ENCODE results near the gene COL27A1.
A peak's percentile ranks its signal among the peaks of the same experiment; 100 is the strongest.

The COL27A1 gene

GRCh38 chr9:114287763-114288192 lies 132.4 kb downstream of the COL27A1 start:
- DNase-seq (ENCODE audit: low spot score): no peak

GRCh38 chr9:114288193-114289091 lies 133.1 kb downstream of the COL27A1 start:
- peak; percentile 72 for DNase-seq (ENCODE audit: low spot score)

DNA sequence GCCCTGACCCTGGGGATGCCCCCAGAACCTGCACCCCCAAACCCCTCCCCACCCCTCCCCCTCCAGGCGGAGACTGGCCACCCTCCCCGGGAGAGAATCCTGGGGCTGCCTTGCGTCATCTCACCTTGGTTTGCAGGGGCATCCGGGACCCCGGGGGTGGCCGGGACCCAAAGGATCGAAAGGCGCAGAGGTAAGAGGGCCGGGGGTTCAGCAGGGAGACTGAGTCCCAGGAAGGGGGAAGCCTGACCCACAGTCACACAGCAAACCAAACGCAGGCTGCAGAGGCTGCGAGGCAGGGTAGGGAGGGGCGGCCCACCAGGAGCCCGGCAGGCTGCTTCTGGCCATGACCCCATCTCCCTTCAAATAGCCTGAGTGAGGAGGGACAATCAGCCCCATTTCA lies 133.8 kb downstream of the COL27A1 start:
- DNase-seq (ENCODE audit: low spot score): no peak

DNA sequence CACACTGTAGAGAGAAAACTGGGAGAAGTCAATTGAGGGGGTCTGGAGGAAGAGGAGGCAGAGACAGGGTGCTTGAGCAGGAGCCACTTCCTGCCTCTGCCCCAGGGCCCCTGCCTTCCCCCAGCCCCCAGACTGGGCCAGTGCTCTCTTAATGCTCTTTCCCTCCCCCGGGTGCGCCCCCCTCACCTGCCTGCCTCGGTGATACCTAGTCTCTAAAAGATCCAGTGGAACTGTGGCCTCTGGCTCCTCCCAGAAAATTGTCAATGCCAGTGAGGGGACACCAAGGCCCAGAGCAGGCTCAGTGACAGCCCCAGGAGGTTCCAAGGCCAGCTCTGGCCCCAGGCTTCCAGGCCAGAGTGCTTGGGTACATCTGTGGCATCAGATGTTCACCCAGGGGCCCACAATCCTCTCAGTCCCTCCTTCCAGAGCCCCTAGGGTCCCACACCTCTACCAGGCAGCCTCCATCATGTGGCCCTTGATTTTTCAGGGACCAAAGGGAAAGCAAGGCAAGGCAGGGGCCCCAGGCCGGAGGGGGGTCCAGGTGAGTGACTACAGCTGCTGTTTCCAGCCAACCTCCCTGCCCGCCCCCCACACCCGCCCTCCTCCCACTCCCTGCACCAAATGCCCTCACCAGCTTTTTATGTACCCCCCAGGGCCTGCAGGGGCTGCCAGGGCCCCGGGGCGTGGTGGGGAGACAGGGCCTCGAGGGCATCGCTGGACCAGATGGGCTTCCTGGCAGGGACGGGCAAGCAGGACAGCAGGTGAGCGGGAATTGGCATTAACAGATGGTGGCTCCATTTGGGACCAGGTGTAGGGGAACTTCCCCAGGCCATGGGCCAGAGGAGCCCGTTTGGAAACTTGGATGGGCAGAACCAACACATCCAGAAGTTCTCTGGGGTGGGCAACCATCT lies 134.5 kb downstream of the COL27A1 start:
- no peak for DNase-seq (ENCODE audit: low spot score)

DNA sequence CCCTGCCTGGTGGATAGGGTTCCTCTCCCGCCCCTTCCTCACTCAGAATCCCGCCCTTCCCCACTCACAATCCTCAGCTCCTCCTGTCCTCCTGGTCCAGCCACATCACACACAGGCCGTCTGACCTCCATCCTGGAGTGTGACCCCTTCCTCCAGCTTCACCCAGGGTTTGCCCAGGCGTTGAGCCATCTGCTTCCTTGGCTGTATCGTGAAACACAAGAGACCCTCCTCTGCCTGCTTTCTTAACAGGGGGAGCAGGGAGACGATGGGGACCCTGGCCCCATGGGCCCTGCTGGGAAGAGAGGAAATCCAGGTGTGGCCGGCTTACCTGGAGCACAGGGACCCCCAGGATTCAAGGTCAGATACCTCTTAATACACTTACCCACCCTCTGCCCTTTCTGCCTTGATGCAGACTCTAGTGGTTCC lies 135.2 kb downstream of the COL27A1 start:
- DNase-seq (ENCODE audit: low spot score): no peak

GRCh38 chr9:114291064-114291474 lies 135.7 kb downstream of the COL27A1 start:
- DNase-seq (ENCODE audit: low spot score): peak; percentile 83

DNA sequence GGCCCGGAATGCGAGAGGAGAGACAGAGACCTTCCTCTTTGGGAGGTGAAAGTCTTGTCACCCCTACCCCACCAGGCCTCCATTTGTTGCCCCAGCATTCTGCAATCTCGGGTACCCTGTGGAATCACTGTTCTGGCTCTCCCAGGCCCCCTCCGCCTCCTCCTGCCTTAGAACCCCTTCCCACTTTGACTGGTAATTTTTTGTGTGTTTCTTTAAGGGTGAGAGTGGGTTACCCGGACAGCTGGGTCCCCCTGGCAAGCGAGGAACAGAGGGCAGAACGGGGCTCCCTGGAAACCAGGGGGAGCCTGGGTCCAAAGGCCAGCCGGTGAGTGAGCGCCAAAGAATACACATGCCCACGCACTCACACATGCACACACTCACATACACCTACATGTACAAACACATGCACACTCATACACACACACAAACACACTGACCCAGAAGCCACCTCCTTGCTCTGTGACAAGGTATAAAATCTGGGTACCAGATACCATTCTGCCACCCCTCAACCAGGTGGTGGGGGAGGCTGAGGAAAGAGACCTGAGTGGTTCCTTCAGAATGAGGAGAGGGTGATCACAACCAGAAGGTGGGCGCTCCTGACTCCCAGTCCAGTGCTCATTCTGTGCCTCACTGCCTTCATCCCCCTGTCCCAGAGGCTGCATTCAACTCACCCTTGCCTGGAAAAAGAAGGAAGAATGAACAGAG lies 136.7 kb downstream of the COL27A1 start:
- no peak for DNase-seq (ENCODE audit: low spot score)

DNA sequence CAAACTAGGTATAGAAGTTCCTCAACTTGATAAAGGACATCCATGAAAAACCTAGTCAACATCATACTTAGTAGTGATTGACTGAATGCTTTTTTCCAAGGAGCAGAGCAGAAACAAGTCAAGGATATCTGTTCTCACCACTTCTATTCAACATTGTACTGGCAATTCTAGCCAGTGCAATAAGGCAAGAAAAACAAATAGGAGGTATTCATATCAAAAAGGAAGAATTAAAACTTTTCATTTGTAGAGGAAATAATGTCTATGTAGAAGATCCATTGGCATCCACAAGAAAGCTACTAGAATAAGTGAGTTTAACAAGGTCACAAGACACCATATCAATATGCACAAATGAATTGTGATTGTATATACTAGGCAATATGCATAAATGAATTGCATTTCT lies 139.3 kb downstream of the COL27A1 start:
- DNase-seq (ENCODE audit: low spot score): no peak

GRCh38 chr9:114296338-114296737 lies 141.0 kb downstream of the COL27A1 start:
- no peak for DNase-seq (ENCODE audit: low spot score)

DNA sequence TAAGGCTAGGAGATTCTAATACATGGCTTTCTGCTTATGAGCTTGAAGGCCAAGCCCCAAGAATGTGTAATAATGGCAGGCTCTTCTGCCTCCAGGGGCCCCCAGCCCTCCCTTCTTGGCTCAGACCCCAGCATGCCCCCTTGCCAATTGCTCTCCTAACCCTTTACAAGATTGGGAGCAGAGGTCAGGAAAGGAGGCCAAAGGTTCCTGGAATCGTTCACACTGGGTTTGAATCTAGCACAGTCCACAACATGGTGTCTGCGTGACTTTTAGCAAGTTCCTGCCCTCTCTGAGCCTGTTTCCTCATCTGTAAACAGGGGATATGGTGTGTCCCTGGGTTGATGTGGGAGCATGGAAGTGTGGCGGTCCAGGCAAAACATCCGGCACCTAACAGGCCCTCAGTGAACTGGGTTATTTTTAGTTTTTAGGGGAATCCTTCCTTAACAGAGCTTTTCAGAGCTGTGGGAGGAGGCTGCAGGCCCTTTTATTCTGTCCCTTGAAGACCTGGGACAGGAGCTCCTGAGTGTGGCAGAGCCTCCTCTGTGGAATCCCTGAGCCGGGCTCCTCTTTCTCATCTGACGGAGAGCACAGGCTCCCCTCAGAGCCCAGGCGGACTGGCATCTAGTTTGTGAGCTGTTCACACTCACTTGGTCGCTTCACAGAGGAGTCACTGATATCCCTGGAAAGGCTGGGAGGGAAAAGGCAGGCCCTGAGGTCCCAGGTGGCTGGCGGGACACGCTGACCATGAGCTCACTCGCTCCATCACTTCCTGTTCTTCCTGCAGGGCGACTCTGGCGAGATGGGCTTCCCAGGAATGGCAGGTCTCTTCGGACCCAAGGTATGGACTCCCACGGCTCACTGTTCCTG lies 144.2 kb downstream of the COL27A1 start:
- DNase-seq (ENCODE audit: low spot score): no peak

DNA sequence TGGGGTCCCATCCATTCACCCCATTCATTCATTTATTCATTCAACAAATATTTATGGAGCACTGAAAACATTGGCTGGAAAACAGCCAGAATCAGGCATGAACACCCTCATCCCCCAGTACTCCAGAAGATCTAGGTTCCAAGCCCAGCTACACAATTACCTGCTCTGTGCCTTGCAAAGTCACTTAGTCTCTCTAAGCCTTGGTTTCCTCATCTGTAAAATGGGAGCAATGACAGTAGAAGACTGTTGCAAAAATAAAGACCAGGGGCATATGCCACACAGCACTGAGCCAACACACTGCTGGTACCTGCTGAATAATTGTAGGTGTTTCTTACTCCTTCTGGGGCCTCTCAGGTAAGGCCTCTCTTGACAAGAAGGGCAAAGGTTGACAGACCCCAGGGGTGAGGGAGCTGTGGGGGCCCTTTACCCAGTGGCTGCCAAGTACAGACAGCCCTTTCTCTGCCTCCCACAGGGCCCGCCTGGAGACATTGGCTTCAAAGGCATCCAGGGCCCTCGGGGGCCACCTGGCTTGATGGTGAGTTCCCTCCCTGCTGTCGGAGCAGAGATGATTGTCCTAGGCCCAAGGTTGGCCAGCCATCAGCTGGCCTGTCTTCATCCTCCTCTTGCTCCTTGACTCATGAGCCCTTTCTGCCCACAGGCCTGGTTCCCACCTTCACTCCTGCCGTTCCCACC lies 145.0 kb downstream of the COL27A1 start:
- DNase-seq (ENCODE audit: low spot score): no peak

DNA sequence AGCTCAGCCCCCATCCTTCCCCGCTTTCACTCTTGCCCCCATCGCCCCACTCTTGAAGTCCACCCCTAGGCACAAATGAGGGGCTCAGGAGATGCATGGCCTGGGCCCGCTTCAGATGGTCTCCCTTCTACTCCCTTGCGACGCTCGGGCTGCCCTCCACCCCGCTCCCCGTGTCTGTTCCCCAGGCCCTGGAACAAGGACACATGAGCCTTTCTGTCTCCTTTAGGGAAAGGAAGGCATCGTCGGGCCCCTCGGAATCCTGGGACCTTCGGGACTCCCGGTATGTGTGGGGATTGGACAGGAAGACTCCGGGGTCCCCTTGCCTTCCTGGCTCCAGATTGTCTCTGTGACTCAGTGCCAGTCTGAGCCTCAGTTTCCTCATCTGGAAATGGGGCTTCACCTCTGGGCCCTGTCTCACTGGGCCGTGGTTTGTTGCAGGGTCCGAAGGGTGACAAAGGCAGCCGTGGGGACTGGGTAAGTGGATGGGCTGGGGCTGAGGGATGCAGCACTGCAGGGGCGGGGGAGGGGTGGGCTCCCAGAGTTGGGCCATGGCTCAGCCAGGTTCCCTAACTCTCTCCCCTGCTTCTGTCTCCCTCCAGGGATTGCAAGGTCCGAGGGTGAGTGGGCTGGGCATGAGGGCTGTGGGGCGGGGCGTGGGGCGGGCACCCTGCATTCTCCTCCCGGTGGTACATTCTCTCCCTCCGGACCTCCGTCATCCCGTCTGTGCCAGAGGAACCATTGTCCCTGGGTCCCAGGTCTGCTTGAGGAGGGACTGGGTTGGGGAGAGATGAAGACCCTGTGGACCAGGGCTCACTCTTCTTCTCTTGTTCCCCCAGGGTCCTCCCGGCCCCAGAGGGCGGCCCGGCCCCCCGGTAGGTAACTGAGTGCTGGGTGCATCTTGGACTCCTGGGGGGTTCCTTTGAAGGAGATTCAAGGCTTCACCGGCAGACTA lies 145.8 kb downstream of the COL27A1 start:
- DNase-seq (ENCODE audit: low spot score): no peak

DNA sequence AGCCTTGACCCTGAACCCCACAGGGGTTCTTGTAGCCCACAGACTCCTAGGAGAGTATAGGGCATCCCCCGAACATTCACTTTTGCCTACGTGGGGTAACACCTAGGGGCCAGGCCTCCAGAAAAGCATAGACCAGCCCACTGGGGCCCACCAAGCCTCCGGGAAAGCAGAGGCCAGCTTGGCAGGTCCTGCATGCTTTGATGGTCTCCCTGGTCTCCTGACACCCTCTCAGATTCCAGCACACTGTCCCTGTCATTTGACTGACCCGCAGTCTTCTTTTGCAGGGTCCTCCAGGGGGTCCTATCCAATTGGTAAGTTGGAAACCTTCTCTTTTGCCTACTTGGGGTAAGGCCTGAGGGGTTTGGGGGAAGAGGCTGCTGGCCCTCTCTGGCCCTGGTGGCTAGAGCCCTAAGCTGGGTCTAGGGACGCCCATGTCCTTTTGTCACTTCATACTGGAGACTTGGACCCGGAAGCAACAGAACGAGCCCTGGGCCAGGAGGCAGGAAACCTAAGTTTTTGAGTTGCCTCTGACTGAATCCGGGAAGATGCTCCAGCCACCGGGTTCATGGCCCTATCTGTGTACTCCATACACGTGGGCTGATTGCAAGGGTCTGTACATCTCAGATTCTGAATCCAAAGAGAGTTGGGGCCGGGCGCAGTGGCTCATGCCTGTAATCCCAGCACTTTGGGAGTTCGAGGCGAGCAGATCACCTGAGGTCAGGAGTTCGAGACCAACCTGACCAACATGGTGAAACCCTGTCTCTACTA lies 146.6 kb downstream of the COL27A1 start:
- DNase-seq (ENCODE audit: low spot score): no peak

GRCh38 chr9:114302727-114303126 lies 147.4 kb downstream of the COL27A1 start:
- DNase-seq (ENCODE audit: low spot score): no peak

DNA sequence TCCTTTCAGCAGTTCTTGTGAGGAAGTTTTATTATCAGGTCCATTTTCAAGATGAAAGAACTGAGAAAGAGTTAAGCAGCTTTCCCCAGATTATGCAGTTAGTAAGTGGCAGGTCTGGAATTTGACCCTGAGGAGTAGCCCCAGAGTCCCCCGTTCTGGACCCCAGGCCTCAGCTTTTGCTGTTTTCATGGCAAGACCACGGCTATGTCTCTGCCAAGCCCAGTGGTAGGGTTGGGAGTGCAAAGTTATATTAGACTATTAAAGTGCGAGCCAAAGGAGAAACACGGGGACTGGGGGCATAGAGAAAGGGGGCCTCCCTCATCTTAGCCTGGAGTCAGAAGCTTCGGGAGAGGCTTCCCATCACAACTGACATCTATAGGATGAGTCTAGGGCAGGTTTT lies 148.2 kb downstream of the COL27A1 start:
- no peak for DNase-seq (ENCODE audit: low spot score)

DNA sequence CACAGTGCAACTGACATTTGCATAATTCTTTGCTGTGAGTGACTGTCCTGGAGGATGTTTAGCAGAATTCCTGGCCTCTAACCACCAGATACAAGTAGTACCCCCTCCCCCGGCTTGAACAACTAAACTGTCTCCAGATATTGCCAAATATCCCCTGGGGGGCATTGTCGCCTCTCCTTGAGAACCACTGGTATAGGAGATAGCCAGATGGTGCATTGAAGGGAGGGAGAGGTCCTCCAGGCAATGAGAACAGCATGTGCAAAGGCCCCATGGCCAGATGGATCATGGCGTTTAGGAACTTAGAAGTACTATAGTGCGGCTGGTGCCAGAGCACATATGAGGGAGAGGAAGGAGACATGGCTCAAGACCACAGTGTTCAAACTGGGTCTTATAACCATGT lies 148.6 kb downstream of the COL27A1 start:
- no peak for DNase-seq (ENCODE audit: low spot score)

GRCh38 chr9:114304416-114305188 lies 149.3 kb downstream of the COL27A1 start:
- no peak for DNase-seq (ENCODE audit: low spot score)

DNA sequence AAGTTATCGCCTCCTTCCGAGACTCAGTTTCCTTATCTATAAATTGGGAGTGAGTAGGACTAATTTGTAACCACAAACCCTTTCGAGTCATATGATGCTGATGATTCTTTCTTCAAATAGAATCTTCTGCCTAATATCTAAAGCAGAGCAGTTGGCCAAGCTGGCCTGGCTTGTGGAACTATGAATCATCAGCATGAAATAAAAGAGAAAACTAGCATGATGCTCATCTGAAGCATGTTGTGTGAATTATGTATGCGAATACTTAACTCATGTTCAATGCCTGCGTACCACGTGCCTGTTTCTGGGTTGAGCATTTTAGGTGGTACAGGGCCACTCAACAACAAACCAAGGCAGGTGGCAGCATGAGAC lies 152.5 kb downstream of the COL27A1 start:
- DNase-seq (ENCODE audit: low spot score): peak; percentile 62
